IPS DF 6.9 (cell line): Measurements from ENCODE around the gene NPHS1.

Source experiments
- DNase-seq: peaks from one replicate; pipeline ENCODE4 v3.0.0-alpha.2; 2013; ENCODE audit warnings: low read depth, low spot score
- H3K27ac ChIP-seq: one replicate; pipeline ENCODE4 v1.5.1; 2013; ENCODE audit warnings: low read length, control low read depth
- H3K27me3 ChIP-seq: 2 replicates; pipeline ENCODE4 v1.6.1; 2013; ENCODE audit warnings: mild to moderate bottlenecking, low read length; ENCODE audit not compliant: control insufficient read depth, insufficient read depth
- H3K36me3 ChIP-seq: 2 replicates; pipeline ENCODE4 v1.6.1; 2013; ENCODE audit warnings: low read length; ENCODE audit not compliant: control insufficient read depth, insufficient read depth
- H3K4me1 ChIP-seq: 2 replicates; pipeline ENCODE4 v1.6.1; 2013; ENCODE audit warnings: low read length; ENCODE audit not compliant: control insufficient read depth, insufficient read depth
- H3K4me3 ChIP-seq: 2 replicates; pipeline ENCODE4 v1.5.1; 2013; ENCODE audit warnings: mild to moderate bottlenecking, low read length
- H3K9me3 ChIP-seq: 2 replicates; pipeline ENCODE4 v1.6.1; 2013; ENCODE audit warnings: low read length, inconsistent platforms; ENCODE audit not compliant: control insufficient read depth, insufficient read depth
- WGBS: extraction: QIAGEN DNeasy Blood & Tissue Kit; methylation state at CpG from one replicate; pipeline ENCODE4 v1.1.7; 2013; ENCODE audit warnings: mixed read lengths, missing lambda C conversion rate; ENCODE audit not compliant: insufficient read length, insufficient coverage; 5-methylcytosine and 5-hydroxymethylcytosine counted together

NPHS1 gene

DNA sequence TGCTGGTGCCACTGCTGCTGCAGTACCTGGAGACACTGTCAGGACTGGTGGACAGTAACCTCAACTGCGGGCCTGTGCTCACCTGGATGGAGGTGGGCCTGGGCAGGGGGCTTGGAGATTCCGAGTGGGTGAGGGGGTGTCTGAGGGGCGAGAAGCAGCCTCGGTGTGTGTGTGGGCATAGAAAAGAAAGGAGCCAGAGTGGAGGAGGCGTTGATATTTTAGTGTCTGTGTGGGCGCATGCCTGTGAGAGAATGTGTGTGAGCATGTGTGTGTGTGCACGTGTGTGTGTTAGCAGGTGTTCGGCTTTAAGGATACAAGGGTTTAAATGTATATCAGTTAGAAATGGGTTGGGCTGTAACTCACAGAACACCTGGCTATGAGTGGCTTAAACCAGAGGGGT lies 73.3 kb downstream of the NPHS1 start:
- WGBS = no CpG with 5 or more reads among the region's 8 CpGs
- no peak for DNase-seq

GRCh38 chr19:35777961-35778360 lies 74.3 kb downstream of the NPHS1 start:
- no peak for DNase-seq
- Histone ChIP-seq H3K27me3 (no peaks in the 10 kb centered on the region; the same call in 1 of the 2 replicates), H3K9me3 (no peaks in the 10 kb centered on the region), H3K4me1 (peaks cover 9% of the 10 kb centered on the region), H3K36me3 (no peaks in the 10 kb centered on the region; the same call in 1 of the 2 replicates), H3K4me3 (no peak overlapping the region), H3K27ac (no peak overlapping the region)
- no CpG with 5 or more reads among the region's 7 CpGs for WGBS

More for the DNA sequence above, 73.3 kb downstream of the NPHS1 start:
- Histone ChIP-seq H3K27me3 (no peaks in the 10 kb centered on the region), H3K27ac (no peak overlapping the region), H3K4me1 (peaks cover 9% of the 10 kb centered on the region), H3K36me3 (no peaks in the 10 kb centered on the region; the same call in 1 of the 2 replicates), H3K4me3 (no peak overlapping the region), H3K9me3 (no peaks in the 10 kb centered on the region)

DNA sequence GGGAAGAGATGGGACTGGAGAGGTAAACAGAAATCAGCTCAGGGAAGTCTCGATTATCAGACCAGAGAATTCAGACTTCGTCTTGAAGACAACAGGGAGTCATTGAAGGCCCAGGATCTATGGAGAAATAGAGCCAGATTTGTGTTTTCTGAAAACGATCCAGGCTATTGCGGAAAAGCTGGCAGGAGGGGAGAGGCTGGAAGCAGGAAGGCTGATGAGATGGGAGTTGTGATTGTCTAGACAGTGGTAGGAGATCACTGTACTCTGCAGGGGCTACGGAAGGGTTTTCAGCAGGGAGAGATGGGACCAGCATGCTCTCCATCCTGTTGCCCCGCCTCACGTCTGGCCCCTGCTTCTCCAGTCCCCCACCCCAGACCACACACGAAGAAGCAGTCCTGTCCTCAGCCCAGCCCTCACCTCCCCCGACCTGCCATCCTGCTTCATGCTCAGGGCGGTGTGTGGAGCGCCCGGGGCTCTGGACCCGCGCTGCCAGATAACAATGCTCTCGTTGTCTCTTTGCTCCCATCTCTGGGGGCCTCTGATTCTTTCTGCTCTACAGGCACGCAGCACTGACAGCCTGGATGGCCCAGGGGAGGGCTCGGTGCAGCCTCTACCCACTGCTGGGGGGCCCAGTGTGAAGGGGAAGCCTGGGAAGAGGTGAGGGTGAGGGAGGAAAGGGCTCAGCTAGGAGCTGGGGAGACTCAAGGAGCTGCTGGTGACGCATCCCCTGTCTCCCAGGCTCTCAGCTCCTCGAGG lies 75.0 kb downstream of the NPHS1 start:
- H3K36me3 ChIP-seq = no peaks in the 10 kb centered on the region; the same call in 1 of the 2 replicates
- H3K27me3 ChIP-seq = no peaks in the 10 kb centered on the region; the same call in 1 of the 2 replicates
- H3K4me3 ChIP-seq = no peak overlapping the region
- no peak overlapping the region for H3K27ac ChIP-seq
- DNase-seq = no peak
- H3K4me1 ChIP-seq = peaks cover 8% of the 10 kb centered on the region
- WGBS = no CpG with 5 or more reads among the region's 19 CpGs
- H3K9me3 ChIP-seq = no peaks in the 10 kb centered on the region

DNA sequence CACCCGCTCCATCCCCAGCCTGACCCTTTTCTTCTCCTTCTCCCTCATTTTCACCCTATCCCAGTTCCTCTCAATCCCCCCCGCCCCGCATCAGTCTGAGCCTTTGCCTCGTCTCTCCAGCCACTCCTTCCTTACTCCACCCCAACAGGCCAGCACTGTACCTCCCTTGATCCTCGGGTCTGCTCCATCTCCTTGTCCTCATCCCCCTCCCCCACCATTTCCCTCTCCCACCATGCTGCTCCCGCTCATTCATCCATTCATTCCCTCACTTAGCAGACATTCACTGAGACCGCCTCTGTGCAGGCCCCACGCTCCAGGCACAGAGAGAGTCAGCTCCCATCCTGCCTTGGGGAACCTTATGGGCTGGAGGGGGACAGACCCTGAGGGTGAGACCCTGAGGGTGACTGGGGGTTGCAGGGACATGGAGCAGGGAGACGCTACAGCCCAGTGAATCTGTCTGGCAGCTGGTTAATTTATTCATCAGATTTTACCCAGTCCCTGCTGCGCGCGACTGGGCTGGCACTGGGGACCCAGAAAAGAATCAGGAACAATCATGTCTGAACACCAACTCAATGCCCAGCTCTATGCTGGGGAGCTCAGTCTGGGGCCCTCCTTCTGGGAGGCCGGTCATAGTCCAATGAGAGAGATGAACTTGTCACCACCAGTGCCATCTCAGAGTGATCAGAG lies 76.1 kb downstream of the NPHS1 start:
- no peaks in the 10 kb centered on the region; the same call in 1 of the 2 replicates for H3K27me3 ChIP-seq
- no peaks in the 10 kb centered on the region for H3K9me3 ChIP-seq
- H3K27ac ChIP-seq = no peak overlapping the region
- no peak for DNase-seq
- H3K4me1 ChIP-seq = peaks cover 6% of the 10 kb centered on the region
- peak overlapping the region; percentile 53; the same call in 1 of the 2 replicates for H3K4me3 ChIP-seq
- H3K36me3 ChIP-seq = no peaks in the 10 kb centered on the region; the same call in 1 of the 2 replicates
- no CpG with 5 or more reads among the region's 13 CpGs for WGBS
